SK-N-SH (cell line): Measurements from ENCODE around the gene CTTNBP2NL. TPM values are rescaled to one million over a fixed set of nuclear protein-coding genes. Genes with fewer than 3 reads are reported as not detected.

Experiments
- CTCF ChIA-PET: fragments of 300-600, 350-600 bp; formaldehyde crosslinking; extraction: SDS; loops from one replicate; lab custom pipeline; 2021; lab: Yijun Ruan, JAX
- POLR2A ChIA-PET: fragments of 350-600 bp; sonication (Branson Sonifier 250); formaldehyde crosslinking; extraction: SDS; loops from one replicate; lab custom pipeline; 2020; ENCODE audit warnings: antibody characterized with exemption, inconsistent platforms; lab: Yijun Ruan, JAX
- DNase-seq: peaks from one replicate; pipeline ENCODE4 v3.0.0; 2012
- H2AFZ ChIP-seq: fragments of 200-600 bp; sonication (generic); 2 replicates; pipeline ENCODE4 v1.8.1; 2016; ENCODE audit warnings: antibody characterized with exemption, mild to moderate bottlenecking, low read depth
- H3F3A ChIP-seq: fragments of 200-600 bp; sonication (generic); replicated peaks from 2 replicates; pipeline ENCODE3; 2016; ENCODE audit warnings: antibody characterized with exemption, mild to moderate bottlenecking; ENCODE audit not compliant: insufficient read depth
- H3K27ac ChIP-seq, 2 experiments: fragments of 200-500 bp in 1 of 2; fragments of 200-600 bp in 1 of 2; sonication (Bioruptor generic) in 1 of 2; sonication (generic), shearing (Covaris generic) in 1 of 2; 2 replicates each; pipeline versions ENCODE4 v1.5.1 to v1.6.1; 2014 to 2016; ENCODE audit warnings: low read depth in 2 of 2, inconsistent platforms in 1 of 2, low read length in 1 of 2, mild to moderate bottlenecking in 1 of 2, mixed read lengths in 1 of 2
- H3K27me3 ChIP-seq: fragments of 200-600 bp; sonication (generic), shearing (Covaris generic); 2 replicates; pipeline ENCODE4 v1.6.1; 2016; ENCODE audit warnings: mixed run types; ENCODE audit not compliant: insufficient read depth
- H3K36me3 ChIP-seq, 2 experiments: fragments of 200-500 bp in 1 of 2; fragments of 200-600 bp in 1 of 2; sonication (Bioruptor generic) in 1 of 2; sonication (generic) in 1 of 2; replicated peaks in 1 of 2; 2 replicates each; pipeline versions ENCODE3 to v1.5.1; 2014 to 2016; ENCODE audit warnings: low read length in 1 of 2, mild to moderate bottlenecking in 1 of 2; ENCODE audit not compliant: insufficient read depth in 2 of 2, control insufficient read depth in 1 of 2
- H3K4me1 ChIP-seq, 2 experiments: fragments of 200-500 bp in 1 of 2; fragments of 200-600 bp in 1 of 2; sonication (Bioruptor generic) in 1 of 2; sonication (generic), shearing (Covaris generic) in 1 of 2; 2 replicates each; pipeline versions ENCODE4 v1.5.1 to v1.6.1; 2014 to 2016; ENCODE audit warnings: low read depth in 1 of 2, low read length in 1 of 2, mixed run types in 1 of 2; ENCODE audit not compliant: insufficient read depth in 2 of 2, control insufficient read depth in 1 of 2
- H3K4me2 ChIP-seq: fragments of 200-600 bp; sonication (generic), shearing (Covaris generic); 2 replicates; pipeline ENCODE4 v1.6.1; 2017; ENCODE audit warnings: mixed run types
- H3K4me3 ChIP-seq, 2 experiments: fragments of 200-500 bp in 1 of 2; fragments of 200-600 bp in 1 of 2; sonication (Bioruptor generic) in 1 of 2; sonication (generic), shearing (Covaris generic) in 1 of 2; 2 replicates each; pipeline versions ENCODE4 v1.5.1 to v1.8.1; 2014 to 2016; ENCODE audit warnings: low read depth in 2 of 2, inconsistent platforms in 1 of 2, low read length in 1 of 2, mild to moderate bottlenecking in 1 of 2, mixed read lengths in 1 of 2, moderate library complexity in 1 of 2
- H3K79me2 ChIP-seq: fragments of 200-600 bp; sonication (generic); 2 replicates; pipeline ENCODE4 v1.8.1; 2017; ENCODE audit warnings: mild to moderate bottlenecking; ENCODE audit not compliant: insufficient read depth
- H3K9ac ChIP-seq: fragments of 200-600 bp; sonication (generic); 2 replicates; pipeline ENCODE4 v1.6.1; 2017; ENCODE audit warnings: mixed run types
- H3K9me2 ChIP-seq: fragments of 200-600 bp; sonication (generic); 2 replicates; pipeline ENCODE4 v1.6.1; 2017; ENCODE audit warnings: mixed run types
- H3K9me3 ChIP-seq: fragments of 200-600 bp; sonication (generic); 2 replicates; pipeline ENCODE4 v1.6.1; 2017; ENCODE audit warnings: mixed run types, mild to moderate bottlenecking, moderate library complexity
- H4K20me1 ChIP-seq: fragments of 200-600 bp; sonication (generic); 2 replicates; pipeline ENCODE4 v1.6.1; 2017; ENCODE audit warnings: mild to moderate bottlenecking, mixed run types; ENCODE audit not compliant: insufficient read depth
- CHD2 ChIP-seq: fragments of 150-350 bp; IDR thresholded peaks from 2 replicates; pipeline ENCODE4 v1.6.1; 2018; ENCODE audit warnings: low read length; ENCODE audit not compliant: partially characterized antibody
- ELF1 ChIP-seq: IDR thresholded peaks from 2 replicates; pipeline ENCODE4 v1.4.0; 2012
- EZH2phosphoT487 ChIP-seq: fragments of 200-600 bp; sonication (generic); IDR thresholded peaks from 2 replicates; pipeline ENCODE4 v1.6.1; 2017; ENCODE audit warnings: low read depth, mixed run types, mild to moderate bottlenecking, antibody characterized with exemption, moderate library complexity, borderline replicate concordance
- GATA2 ChIP-seq: sonication (generic); formaldehyde crosslinking; IDR thresholded peaks from 2 replicates; pipeline ENCODE4 v1.5.0; 2020; ENCODE audit warnings: mild to moderate bottlenecking, missing genetic modification reagents
- JUND ChIP-seq: IDR thresholded peaks from 2 replicates; pipeline ENCODE4 v1.4.0; 2012
- NRF1 ChIP-seq: IDR thresholded peaks from 2 replicates; pipeline ENCODE4 v1.6.1; 2012; ENCODE audit warnings: low read depth, mild to moderate bottlenecking, low read length
- RCOR1 ChIP-seq: fragments of 150-350 bp; IDR thresholded peaks from 2 replicates; pipeline ENCODE4 v1.6.1; 2017; ENCODE audit warnings: antibody characterized with exemption, low read length
- RXRA ChIP-seq: IDR thresholded peaks from 2 replicates; pipeline ENCODE4 v1.4.0; 2012; ENCODE audit warnings: low read depth, mild to moderate bottlenecking, borderline replicate concordance
- TCF12 ChIP-seq: IDR thresholded peaks from 2 replicates; pipeline ENCODE4 v1.4.0; 2012
- TEAD4 ChIP-seq: IDR thresholded peaks from 2 replicates; pipeline ENCODE4 v1.4.0; 2012; ENCODE audit warnings: mild to moderate bottlenecking, borderline replicate concordance; ENCODE audit not compliant: insufficient read depth
- USF2 ChIP-seq: fragments of 150-350 bp; IDR thresholded peaks from 2 replicates; pipeline ENCODE4 v1.6.1; 2017; ENCODE audit warnings: antibody characterized with exemption, low read length, low read depth, borderline replicate concordance
- YY1 ChIP-seq: IDR thresholded peaks from 2 replicates; pipeline ENCODE4 v1.4.0; 2012; ENCODE audit warnings: low read depth, mild to moderate bottlenecking
- WGBS: methylation state at CpG from one replicate; pipeline ENCODE4 v1.1.6; 2017; ENCODE audit warnings: low lambda C conversion rate; 5-methylcytosine and 5-hydroxymethylcytosine counted together
- polyA plus RNA-seq, 3 experiments: library from polyadenylated mRNA; depleted of rRNA; stranded (reverse); fragments of >200 nt; gene quantifications; 2 replicates each; pipeline ENCODE4 v1.2.3, GENCODE V29; 2012
- TF ChIP-seq, protein P1 (sequence below): IDR thresholded peaks from 2 replicates; pipeline ENCODE4; 2012

CTTNBP2NL gene
- polyA plus RNA-seq, 1 of the 3 experiments (the other 2 are of a cell fraction), result 4.9 TPM

DNA sequence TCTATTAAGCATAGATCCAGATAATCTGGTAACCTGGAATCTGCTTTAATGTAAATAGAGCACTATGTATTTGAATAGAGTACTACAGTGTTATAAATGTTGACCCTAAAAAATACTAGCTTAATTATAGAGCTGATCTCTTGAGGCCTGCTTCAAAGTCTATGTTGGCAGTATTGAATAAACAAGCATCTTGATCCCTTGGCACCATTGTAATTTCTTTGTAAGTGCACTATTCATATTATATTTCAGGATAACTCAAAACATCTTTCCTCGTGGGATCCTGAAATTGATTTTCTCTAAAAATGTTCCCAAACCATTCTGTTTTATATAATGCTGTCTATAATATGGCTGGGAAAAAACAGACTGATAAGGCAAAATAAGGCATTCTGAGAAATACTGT lies 10.8 kb downstream of the CTTNBP2NL start (continued):
- no peak for TF ChIP-seq EZH2phosphoT487

- CTCF ChIA-PET, result interaction anchor here (1.8 to 2.4 kb wide), 2 partner anchors 18 to 57 kb away, joined by 4 to 7 read pairs; no protein-coding TSS in a partner anchor
- WGBS, result 99% methylated on average over 2 of the region's 2 CpGs
- H3K79me2 ChIP-seq, result peaks cover 93% of the 10 kb centered on the region
- no peak overlapping the region for H3K4me2 ChIP-seq
- H3K36me3 ChIP-seq, result peaks cover 14 to 29% of the 10 kb centered on the region in 2 experiments
- H3K9ac ChIP-seq, result no peak overlapping the region
- H3K9me2 ChIP-seq, result no peaks in the 10 kb centered on the region
- peaks cover 56% of the 10 kb centered on the region for H4K20me1 ChIP-seq
- peak overlapping the region in 1 of 2 experiments; percentile 29; a peak in 1 of 4 replicates for H3K27ac ChIP-seq
- no peak for TF ChIP-seq NRF1
- no peak for TF ChIP-seq USF2
- TF ChIP-seq RXRA, result no peak
- H3K27me3 ChIP-seq, result no peaks in the 10 kb centered on the region
- no peak for DNase-seq
- POLR2A ChIA-PET, result no interaction called here
- H3K4me1 ChIP-seq, result peaks cover 0 to 14% of the 10 kb centered on the region in 2 experiments; a peak in 1 of 4 replicates
- H3K4me3 ChIP-seq, result no peak overlapping the region
- no peaks in the 10 kb centered on the region for H3K9me3 ChIP-seq
- H3F3A ChIP-seq, result peaks cover 6% of the 10 kb centered on the region
- H2AFZ ChIP-seq, result no peak overlapping the region
These were observed 13.4 kb downstream of the CTTNBP2NL start for GRCh38 chr1:112409414-112409813.

GRCh38 chr1:112410673-112411072 lies 14.7 kb downstream of the CTTNBP2NL start:
- H3K27me3 ChIP-seq, result no peaks in the 10 kb centered on the region
- no peaks in the 10 kb centered on the region for H3K9me3 ChIP-seq
- no peak overlapping the region for H3K4me3 ChIP-seq
- DNase-seq, result no peak
- H3K36me3 ChIP-seq, result peaks cover 14 to 39% of the 10 kb centered on the region in 2 experiments
- peaks cover 83% of the 10 kb centered on the region for H3K79me2 ChIP-seq
- no peaks in the 10 kb centered on the region for H3K9me2 ChIP-seq
- no peak overlapping the region for H2AFZ ChIP-seq
- no peak overlapping the region for H3K4me2 ChIP-seq
- H3K4me1 ChIP-seq, result peaks cover 0 to 9% of the 10 kb centered on the region in 2 experiments; a peak in 1 of 4 replicates
- H3F3A ChIP-seq, result peaks cover 7% of the 10 kb centered on the region
- peaks cover 56% of the 10 kb centered on the region for H4K20me1 ChIP-seq
- ChIA-PET POLR2A (no interaction called here), CTCF (interaction anchor here (0.7 to 2.4 kb wide), 3 partner anchors 19 to 58 kb away, joined by 3 to 7 read pairs (median 6); no protein-coding TSS in a partner anchor)
- H3K9ac ChIP-seq, result no peak overlapping the region
- WGBS, result 87% methylated on average over 2 of the region's 2 CpGs
- H3K27ac ChIP-seq, result no peak overlapping the region
- no peak for TF ChIP-seq YY1
- TF ChIP-seq, protein P1, sequence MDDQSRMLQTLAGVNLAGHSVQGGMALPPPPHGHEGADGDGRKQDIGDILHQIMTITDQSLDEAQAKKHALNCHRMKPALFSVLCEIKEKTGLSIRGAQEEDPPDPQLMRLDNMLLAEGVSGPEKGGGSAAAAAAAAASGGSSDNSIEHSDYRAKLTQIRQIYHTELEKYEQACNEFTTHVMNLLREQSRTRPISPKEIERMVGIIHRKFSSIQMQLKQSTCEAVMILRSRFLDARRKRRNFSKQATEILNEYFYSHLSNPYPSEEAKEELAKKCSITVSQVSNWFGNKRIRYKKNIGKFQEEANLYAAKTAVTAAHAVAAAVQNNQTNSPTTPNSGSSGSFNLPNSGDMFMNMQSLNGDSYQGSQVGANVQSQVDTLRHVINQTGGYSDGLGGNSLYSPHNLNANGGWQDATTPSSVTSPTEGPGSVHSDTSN, result 0 out of 2 replicates have a peak, but pooled peaks have one; percentile 9

DNA sequence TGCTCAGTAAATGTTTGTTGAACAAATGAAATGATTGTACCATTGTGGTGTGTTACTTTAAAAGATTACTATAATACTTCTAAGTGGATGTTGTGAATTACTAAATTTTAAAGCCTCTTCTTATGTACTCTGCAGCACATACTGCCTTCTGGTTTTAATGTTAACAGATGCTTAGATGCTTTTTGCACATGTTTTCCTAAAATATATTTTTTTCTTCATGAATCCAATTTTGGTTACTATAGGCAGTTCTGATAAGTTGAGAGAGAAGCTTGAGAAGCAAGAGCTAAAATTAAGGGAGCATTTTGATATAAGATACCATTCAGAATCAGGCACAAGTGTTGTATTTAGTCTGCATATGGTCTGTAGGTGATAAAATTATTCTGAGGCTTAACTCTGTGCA lies 21.3 kb downstream of the CTTNBP2NL start:
- Histone ChIP-seq H2AFZ (no peak overlapping the region), H4K20me1 (peaks cover 25% of the 10 kb centered on the region), H3K9me3 (no peaks in the 10 kb centered on the region), H3K27me3 (no peaks in the 10 kb centered on the region), H3K36me3 (peaks cover 17 to 79% of the 10 kb centered on the region in 2 experiments), H3F3A (peaks cover 30% of the 10 kb centered on the region), H3K4me1 (peaks cover 5 to 8% of the 10 kb centered on the region in 2 experiments; a peak in 1 of 4 replicates), H3K9me2 (no peaks in the 10 kb centered on the region), H3K27ac (peak overlapping the region; percentile 57 to 59; a peak in 3 of 4 replicates), H3K79me2 (peaks cover 55% of the 10 kb centered on the region), H3K9ac (no peak overlapping the region)
- CTCF ChIA-PET, result interaction anchor here (1.0 to 2.7 kb wide), 4 partner anchors 16 to 96 kb away, joined by 3 to 8 read pairs (median 3); partner anchors contain the start of gene CTTNBP2NL
- no peak for DNase-seq
- no peak for TF ChIP-seq ELF1
- no peak for TF ChIP-seq TEAD4
- TF ChIP-seq, protein P1, result no peak
- no peak for TF ChIP-seq JUND
- TF ChIP-seq RXRA, result no peak
- TF ChIP-seq RCOR1, result no peak
- no peak for TF ChIP-seq NRF1
- TF ChIP-seq GATA2, result no peak
- TF ChIP-seq TCF12, result no peak
- no peak for TF ChIP-seq CHD2
- TF ChIP-seq, all 33 proteins: peak for 0
- H3K4me3 ChIP-seq, result no peak overlapping the region
- POLR2A ChIA-PET, result no interaction called here
- H3K4me2 ChIP-seq, result no peak overlapping the region; the same call in 1 of the 2 replicates
